HG02571 (cell line): Measurements from ENCODE around the gene NUDT11.
"Not testable (repeated sequence)": the region's sequence is repeated elsewhere in the genome, so short reads cannot be mapped to it uniquely, and the experiment has no call there.

ENCODE experiments used
- ATAC-seq: cut with Tn5 transposase; IDR thresholded peaks from one replicate; pipeline ENCODE4 v1.9.1; 2021; ENCODE audit warnings: mild to moderate bottlenecking, moderate library complexity; ENCODE audit not compliant: unreplicated experiment

NUDT11 gene

DNA sequence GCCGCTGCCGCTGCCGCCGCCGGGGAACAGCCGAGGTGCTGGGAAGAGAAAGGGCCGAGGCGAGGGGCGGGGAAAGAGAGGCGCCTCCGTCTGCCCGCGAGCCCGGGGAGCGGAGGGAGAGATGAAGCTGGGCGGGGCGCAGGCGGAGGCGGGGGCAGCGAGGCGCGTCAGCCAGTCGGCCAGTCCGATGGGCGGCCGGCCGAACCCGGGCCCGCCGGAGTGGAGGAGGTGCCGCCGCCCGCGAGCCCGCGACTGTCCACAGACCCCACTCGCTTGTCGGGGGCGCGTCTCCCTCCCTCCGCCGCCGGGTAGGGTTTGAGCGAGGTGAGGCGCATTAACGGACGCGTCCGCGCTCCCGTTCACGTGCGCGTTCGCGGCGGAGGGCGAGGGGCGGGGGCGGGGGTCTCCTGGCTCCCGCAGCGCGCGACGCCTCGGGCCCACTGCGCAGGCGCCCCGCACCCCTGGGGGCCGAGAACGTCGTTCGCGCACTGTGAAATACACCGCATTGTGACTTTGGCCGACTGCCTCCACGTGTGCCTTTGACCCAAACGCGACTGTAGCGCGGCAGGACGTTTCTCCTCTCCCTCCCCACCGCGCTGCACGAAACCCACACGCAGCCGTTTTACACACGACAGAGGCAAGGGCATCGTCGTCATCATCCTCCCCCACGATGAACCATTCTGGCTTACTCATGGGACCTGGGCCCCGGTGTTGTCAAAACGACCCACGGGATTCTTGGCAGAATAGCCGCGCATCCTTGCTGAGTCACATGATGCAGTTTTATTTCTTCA lies at the start of gene NUDT11:
Gene NUDT11 (minus strand): TSS at position 92 of the 791 bp plus-strand sequence. CDS start 148 bp downstream, outside the sequence.
- no peak for ATAC-seq

DNA sequence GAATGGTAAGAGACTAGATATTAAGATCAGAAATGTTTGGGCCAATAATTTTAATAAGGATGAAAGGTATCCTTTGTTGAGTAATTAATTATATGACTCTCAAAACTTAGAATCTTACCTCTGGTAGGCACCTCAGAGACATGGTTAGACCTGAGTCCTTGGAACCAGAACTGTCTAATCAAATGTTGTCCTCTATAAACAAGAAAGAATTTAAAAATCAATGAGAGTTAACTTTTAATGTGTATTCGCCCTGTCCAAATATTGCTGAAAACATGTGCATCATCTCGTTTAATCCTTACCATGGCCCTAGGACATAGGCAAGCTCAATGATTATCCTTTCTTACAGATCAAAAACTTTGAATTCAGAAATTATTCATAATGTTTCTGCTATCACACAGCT lies 24.0 kb upstream of the NUDT11 start:
- no peak for ATAC-seq

DNA sequence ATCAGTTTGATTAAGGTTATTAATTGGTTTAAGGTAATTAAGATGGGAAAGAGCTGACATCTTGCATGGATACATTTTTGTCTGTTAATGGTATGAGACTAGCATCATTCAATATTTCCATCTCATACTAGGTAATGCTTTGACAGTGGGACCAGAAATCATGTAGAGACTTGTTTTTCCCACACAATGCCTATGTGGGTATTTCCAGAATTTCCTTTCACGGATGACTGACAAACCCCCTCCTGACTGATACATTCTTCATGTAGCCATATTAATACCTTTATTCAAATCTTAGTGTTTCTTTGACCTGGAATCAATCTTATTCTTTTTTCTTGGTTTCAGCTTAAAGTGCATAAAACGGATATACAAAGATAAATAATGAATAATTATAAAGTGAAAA lies 22.7 kb upstream of the NUDT11 start:
- ATAC-seq, result not testable (repeated sequence)

DNA sequence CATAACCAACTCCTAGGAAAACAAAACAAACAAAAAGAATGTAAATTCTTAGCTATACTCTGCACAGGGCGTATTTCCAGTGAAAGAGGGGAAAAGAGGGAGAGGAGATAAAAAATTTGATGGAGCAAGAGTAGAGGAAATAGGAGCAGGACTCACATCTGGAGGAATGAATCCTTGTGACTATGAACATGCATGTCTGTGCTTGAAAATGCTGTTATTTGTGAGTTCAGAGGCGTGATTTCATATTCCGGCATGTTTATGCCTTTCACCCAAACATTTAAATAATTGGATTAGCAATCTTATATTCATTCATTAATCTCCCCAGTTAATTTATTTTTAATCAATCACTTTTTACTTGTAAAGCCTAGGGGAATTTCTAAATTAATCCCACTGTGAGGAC lies 11.2 kb upstream of the NUDT11 start:
- no peak for ATAC-seq

DNA sequence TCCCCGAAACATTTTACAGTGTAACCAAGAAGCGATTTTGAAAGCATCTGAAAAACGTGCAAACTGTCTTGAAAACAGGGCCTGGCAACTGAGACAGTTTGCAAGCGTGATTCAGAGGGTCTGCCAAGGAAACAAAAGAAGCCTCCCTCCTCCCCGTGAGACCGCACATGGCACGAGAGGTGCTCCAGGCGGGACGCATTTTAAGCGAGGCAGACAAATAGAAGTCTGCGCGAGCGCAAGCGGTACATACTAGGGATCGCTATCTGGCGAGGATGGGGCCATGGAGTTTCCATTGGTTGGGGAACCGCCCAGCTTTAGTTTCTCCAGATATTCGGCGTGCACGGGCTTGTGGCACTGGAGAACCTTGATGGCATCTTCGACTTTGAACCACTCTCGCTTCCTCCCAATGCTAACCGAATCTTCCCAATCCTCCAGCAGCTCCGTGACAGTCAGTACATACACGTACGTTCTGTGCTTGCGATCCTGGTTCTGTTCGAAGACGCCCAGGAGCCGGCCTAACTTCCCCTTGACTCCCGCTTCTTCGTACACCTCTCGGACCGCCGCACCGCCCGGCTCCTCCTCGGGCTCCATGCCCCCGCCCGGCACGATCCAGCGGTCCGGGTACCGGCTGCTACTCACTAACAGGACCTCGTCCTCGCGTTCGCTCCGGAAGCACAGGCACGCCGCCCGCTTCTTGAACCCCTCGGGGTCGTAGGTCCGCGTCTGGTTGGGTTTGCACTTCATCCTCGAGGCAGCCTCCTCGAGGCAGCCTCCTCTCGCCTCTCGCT lies 497 bp downstream of the NUDT11 start:
- not testable (repeated sequence) for ATAC-seq

DNA sequence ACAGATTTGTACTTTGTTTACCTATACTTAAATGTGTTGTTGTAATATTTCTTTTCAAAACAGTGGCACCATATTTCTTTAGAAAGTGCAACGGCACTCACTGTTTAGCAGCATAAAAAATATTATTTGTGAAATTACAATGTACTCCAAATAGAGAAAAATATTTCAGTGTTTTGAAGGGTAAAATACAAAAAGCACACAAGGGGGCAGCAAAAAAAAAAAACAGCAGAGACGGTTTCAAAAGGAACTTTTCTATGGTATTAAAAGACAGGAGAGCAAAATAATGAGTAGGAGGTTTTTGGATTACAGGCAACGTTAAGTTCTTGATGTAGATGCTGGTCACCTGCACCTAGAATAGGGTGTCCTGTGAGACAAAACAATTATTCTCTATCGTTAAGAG lies 2.0 kb downstream of the NUDT11 start:
- ATAC-seq, result no peak

DNA sequence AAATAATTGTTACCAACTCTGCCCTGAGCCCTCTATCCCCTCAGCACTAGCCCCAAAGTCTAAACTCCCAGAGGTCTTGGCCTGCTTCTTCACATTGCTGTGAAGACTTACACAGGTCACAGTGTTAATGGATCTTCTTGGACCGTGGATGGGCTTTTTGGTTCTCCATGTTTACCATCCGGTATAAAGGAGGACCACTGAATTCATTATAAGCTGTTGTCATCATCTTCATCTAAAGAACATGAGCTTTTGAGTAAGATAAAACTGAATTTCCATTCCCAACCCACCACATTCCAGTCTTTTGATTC lies 8.5 kb downstream of the NUDT11 start:
- ATAC-seq, result no peak

DNA sequence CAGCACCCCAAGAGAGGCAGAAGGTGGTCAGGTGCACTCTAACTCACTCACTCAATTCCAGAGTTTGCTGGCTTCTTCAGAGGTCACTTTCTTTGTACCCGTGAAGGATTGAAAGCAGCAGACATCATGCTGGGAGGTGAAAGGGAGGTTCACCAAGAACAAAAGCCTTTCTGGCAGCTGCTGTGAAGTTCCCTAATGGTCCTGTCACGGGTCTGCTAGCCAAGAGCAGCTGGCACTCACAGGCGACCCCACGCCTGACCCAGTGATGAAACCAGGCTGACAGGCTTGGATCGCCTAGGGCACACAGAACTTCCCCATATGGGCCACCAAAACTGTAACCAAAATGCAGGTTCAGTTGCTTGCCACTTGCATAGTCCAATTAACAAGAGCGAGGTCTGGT lies 11.8 kb downstream of the NUDT11 start:
- no peak for ATAC-seq

DNA sequence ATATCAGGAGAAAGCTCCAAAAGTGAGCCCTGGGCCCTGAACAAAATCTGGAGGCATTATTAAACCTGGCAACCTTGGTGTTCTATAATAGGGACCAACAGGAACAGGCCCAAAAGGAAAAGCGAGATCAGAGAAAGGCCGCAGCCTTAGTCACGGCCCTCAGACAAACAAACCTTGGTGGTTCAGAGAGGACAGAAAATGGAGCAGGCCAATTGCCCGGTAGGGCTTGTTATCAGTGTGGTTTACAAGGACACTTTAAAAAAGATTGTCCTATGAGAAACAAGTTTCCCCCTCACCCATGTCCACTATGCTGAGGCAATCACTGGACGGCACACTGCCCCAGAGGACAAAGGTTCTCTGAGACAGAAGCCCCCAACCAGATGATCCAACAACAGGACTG lies 14.0 kb downstream of the NUDT11 start:
- not testable (repeated sequence) for ATAC-seq

DNA sequence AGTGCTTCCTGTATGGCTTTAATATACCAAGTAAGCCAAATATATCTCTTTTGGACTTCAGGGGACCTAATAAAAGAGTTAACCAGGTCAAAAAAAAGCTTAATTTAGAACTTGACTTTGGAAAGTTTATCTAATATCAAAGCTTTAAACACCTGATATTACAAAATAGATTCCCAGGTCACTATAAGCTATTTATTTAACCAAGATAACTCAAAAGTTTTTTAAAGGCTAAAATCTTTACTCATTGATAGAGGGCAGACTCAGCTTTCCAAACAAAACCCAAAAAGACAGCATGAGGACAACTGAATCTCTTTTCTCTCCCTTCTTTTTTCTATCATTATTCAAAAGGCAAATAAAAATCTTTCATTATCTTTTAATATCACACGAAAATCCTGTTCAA lies 19.5 kb downstream of the NUDT11 start:
- ATAC-seq, result no peak

DNA sequence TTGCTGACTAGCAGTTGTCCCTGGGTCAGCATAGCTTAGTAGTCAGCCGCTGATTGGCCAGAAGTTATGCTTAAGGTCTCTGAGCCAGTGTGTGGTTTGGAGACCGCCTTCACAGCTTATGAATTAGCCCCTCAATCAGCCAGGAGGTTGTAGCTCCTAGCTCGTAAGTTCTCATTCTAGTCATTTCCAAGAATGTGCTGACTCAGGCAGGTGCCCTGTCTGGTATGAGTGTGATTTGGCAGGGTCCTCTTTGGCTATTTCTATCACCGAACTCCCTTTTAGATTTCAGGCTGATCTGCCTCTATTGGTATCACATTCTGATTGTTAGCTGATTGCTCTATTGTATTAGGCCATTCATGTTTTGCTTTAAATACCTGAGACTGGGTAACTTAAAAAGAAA lies 33.1 kb downstream of the NUDT11 start:
- ATAC-seq, result no peak

DNA sequence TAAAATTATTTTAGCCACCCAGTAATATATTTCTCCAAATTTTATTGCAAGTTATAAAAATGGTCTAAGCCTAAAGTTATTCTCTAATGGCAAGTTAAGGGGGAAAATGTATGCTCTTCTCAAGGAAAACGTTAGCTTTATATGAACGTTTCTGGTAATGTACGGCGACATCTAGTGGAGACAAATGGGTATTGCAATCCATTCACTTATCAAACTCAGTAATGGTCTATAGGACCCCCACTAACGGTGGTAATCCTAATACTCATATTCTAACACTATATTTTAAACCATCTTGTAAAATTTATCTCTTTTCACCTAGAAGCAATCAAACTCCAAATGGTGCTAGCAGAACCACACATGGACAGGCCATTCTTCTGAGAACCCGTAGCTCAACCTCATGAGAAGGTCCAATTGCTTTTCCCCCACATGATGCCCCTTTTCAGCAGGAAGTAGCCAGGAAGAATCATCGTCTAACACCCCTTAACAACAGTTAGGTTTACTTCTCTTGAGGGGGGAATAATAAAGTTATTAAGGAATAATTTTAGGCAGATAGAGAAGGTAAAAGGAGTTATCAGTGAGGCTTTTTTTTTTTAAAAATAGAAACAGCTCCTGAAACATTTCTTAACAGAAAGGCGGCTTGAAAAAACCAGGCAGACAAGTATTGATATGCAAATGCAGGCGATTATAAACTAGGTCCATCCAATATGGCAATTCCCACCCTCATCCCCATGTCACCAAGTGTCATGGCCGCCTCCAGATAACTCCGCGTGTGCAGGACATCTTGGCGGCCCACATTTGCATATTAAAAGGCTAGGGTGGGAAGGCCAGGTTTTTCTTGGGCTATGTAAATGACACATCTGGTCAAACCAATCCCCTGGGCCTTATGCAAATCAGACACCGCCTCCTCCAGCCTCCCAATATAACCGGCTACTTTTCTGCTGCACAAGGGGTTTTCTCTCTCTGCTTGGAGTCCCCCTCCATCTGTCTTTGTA lies 35.0 kb downstream of the NUDT11 start:
- no peak for ATAC-seq

DNA sequence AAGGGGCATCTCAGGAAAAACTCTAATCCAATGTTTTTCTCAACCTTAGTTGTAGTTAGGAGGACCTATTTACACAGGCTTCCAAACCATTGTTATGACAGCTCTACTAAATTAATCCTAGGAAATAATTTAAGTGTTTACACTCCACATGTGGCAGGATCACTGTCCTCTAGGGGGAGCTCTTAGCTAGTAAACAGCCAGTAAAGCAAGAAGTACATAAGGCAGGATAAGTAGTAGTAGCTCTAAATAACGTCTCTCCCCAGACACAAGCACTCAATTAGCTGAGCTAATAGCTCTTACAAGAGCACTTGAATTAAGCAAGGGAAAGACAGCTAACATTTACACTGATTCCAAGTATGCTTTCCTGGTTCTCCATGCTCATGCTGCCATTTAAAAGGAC lies 37.3 kb downstream of the NUDT11 start:
- ATAC-seq, result no peak

DNA sequence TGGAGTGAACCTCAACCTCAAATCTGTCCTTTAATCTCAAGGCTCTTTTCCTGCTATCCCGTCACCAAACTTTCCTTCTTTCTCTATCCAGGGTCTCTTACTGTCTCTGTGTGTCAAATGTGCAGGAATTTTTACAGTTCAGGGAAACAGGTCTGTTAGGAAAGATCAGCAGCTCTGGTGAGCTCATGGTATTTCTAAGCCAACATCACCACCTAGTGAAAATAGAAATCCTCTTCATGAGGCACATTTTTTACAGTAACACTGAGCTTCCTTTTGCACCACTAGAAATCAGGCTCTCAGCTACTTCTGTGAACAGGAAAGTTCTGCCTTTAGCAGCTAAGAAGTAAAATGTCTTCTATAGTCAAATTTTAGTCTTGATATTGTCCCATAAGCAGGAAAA lies 39.6 kb downstream of the NUDT11 start:
- ATAC-seq, result no peak

DNA sequence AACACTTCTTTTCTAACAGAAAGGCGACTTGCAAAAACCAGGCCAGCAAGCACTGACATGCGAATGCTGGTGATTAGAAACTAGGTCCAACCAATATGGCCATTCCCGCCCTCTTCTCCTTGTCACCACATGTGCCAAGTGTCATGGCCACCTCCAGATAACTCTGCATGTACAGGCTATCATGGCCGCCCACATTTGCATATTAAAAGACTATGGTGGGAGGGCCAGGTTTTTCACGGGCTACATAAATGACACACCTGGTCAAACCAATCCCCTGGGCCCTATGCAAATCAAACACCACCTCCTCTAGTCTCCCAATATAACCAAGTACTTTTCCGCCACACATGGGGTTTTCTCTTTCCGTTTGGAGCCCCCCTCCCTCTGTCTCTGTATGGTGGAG lies 40.1 kb downstream of the NUDT11 start:
- ATAC-seq, result no peak

DNA sequence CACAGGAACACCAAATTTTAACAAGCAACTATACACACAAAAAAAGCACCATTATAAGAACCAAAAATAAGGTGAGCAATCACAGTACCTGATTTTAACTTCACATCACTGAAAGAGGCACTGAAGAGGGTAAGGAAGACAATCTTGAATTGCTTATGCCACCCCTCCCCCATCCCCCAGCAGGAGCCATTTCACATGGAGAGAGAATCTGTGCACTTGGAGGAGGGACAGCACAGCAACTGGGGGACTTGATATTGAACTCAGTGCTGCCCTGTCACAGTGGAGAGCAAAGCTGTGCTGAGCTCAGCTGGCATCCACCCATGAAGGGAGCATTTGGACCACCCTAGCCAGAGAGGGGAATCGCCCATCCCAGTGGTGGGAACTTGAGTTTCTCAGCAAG lies 56.0 kb downstream of the NUDT11 start:
- ATAC-seq, result no peak
